ENCODE measurements around the gene E4F1. TPM values are rescaled to one million over a fixed set of nuclear protein-coding genes. Genes with fewer than 3 reads are reported as not detected.
A peak's percentile ranks its signal among the peaks of the same experiment; 100 is the strongest.

E4F1 gene
- total RNA-seq, 6 donors from 2014 or later = 24.9 to 153 (median 32.9) TPM

DNA sequence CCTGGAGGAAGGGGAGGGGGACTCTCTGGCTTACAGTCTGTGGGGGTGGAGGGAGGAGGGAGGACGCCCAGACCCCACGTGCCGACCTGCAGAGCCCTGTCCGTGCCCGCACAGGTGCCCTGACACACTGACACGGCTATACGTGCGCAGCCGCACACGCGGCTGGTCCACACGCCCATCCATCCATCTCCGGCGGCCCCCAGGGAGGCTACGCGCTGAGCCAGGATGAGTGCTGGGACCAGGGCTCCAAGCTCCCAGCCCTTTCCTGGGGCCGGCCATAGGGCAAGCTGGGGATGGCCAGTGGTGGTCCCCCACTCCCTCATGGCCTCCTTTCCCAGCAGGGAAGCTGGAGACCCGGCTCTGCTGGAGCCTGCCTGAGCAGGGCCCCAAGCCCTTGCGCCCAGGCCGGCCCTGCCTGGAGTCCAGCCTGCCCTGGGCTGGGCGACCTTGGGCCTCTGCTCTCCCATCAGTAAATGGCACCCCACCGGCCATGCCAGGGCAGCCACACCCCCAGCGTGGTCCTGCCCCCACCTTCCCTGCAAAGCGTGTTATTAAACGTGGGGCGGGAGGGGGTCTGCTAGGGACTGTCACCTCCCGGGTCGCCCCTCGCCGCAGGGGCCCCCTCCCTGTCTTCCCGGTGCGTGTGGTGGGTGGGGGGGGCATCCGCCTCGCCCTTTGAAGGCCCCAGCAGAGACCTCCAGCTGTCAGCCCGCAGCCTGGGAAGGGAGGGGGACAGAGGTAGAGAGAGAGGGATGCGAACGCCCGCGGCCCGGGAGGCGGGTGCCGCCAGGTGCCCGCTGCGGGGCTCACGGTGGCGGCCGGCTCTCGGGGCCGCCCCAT lies 27.8 kb upstream of the E4F1 start:
- 1 to 5% methylated on average over 13 to 32 of the region's 49 CpGs for WGBS, 2 donors
- Histone ChIP-seq H3K27ac (no peak overlapping the region), H3K4me1 (peaks cover 11 to 20% (median 14%) of the 10 kb centered on the region in 4 donors), H3K9me3 (no peaks in the 10 kb centered on the region), H3K27me3 (peaks cover 0 to 28% (median 21%) of the 10 kb centered on the region in 4 donors), H3K4me3 (peak overlapping the region in 3 of 4 donors; percentile 41 to 51 (median 44)), H3K36me3 (no peaks in the 10 kb centered on the region)
- ATAC-seq (ENCODE audit: low FRiP score in 2 of 2) = no peak
- TF ChIP-seq EP300 (IDR thresholded peaks at IDR 0.05) (no peak), POLR2A (IDR thresholded peaks at IDR 0.05) (no peak), POLR2AphosphoS5 (IDR thresholded peaks at IDR 0.05) (no peak)
- TF ChIP-seq, protein P1, sequence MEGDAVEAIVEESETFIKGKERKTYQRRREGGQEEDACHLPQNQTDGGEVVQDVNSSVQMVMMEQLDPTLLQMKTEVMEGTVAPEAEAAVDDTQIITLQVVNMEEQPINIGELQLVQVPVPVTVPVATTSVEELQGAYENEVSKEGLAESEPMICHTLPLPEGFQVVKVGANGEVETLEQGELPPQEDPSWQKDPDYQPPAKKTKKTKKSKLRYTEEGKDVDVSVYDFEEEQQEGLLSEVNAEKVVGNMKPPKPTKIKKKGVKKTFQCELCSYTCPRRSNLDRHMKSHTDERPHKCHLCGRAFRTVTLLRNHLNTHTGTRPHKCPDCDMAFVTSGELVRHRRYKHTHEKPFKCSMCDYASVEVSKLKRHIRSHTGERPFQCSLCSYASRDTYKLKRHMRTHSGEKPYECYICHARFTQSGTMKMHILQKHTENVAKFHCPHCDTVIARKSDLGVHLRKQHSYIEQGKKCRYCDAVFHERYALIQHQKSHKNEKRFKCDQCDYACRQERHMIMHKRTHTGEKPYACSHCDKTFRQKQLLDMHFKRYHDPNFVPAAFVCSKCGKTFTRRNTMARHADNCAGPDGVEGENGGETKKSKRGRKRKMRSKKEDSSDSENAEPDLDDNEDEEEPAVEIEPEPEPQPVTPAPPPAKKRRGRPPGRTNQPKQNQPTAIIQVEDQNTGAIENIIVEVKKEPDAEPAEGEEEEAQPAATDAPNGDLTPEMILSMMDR (IDR thresholded peaks at IDR 0.05) = no peak
- DNase-seq = peak in 1 of 2 donors; percentile 72

DNA sequence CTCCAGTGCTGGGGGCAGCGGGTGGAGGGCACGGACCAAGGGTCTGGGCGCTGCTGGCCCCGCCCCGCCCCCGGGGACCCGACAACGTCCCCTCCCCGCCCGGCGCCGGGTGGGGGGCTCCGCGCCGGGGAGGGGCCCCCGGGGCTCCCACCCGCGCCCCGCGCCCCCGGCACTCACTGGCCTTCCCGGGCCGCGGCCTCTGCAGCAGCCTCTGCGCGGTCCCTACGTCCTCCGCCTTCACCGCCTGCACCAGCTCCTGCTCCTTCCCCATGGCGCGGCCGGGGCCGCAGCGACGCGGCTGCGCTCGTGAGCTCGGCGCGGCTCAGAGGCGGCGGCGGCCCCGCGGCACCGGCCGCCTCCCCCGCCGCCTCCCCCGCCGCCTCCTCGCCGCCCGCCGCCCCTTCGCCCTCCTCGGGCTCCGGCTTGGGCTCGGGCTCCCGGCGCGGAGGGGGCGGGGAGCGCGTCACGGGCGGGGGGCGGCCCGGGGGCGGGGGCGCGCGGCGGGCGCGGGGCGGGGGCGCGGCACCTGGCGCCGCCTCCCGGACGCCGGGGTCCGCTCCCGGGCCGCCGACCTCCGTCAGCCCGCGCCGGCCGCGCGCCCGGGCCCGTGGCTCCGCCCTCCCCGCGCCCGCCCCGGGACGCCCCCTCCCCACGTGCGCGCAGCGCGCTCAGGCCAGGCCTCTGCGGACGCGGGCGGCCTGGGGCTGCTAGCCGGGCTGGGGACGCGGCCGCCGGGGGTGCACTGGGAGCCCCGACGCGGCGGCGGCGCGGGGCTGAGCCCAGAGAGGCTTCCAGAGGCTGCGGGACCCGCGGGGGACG lies 27.0 kb upstream of the E4F1 start, which contains the start of gene CASKIN1:
TSS of gene CASKIN1 (minus strand) at position 444 of the 819 bp plus-strand sequence. CDS start at position 271, 173 bp downstream.
- ATAC-seq (ENCODE audit: low FRiP score in 2 of 2) (no peak), DNase-seq (peak in 1 of 2 donors; percentile 83)
- peak within 1 kb of the TSS in 3 of 4 donors; percentile 41 to 51 (median 44) for H3K4me3 ChIP-seq
- TF ChIP-seq POLR2A (IDR thresholded peaks at IDR 0.05) = no peak
- no peak for TF ChIP-seq EP300 (IDR thresholded peaks at IDR 0.05)
- TF ChIP-seq, protein P1 (IDR thresholded peaks at IDR 0.05) = no peak
- TF ChIP-seq POLR2AphosphoS5 (IDR thresholded peaks at IDR 0.05) = no peak
- H3K4me1 ChIP-seq = peaks cover 11 to 20% (median 14%) of the 10 kb centered on the region in 4 donors
- 0% methylated on average over 5 of the region's 129 CpGs; no CpG with 5 or more reads in 1 of the 2 donors for WGBS, 2 donors
- no peaks in the 10 kb centered on the region for H3K36me3 ChIP-seq
- peaks cover 0 to 28% (median 21%) of the 10 kb centered on the region in 4 donors for H3K27me3 ChIP-seq
- no peak within 1 kb of the TSS for H3K27ac ChIP-seq
- no peaks in the 10 kb centered on the region for H3K9me3 ChIP-seq

DNA sequence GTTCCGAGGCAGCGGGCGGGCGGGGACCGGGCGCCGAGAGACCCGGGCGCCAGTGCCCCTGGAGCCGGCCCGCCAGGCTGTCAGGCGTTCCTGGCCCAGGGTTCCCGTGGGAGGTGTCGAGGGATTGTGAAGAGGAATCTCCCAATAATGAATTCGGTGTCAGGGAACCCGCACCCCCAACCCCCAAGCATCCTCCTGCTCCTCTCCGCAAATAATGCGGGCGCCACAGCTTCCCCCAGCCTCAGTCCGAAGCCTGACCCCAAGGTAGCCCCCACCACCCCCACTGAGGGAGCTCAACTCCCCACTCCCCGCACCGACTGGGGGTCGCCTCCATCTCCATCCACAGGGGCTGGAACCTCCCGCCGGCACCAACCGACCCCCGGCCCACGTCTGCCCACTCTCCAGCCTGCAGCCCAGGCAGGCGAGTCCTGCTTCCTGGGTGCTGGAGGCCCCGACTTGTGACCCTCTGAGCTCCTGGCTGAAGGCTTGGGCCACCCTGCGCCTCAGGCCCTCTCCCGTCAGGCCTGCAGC lies 26.3 kb upstream of the E4F1 start:
- TF ChIP-seq POLR2A (IDR thresholded peaks at IDR 0.05) = no peak
- peak overlapping the region in 3 of 4 donors; percentile 28 to 41 (median 33) for H3K4me3 ChIP-seq
- H3K27me3 ChIP-seq = peaks cover 0 to 28% (median 21%) of the 10 kb centered on the region in 4 donors
- H3K9me3 ChIP-seq = no peaks in the 10 kb centered on the region
- ATAC-seq (ENCODE audit: low FRiP score in 2 of 2) = no peak
- H3K36me3 ChIP-seq = no peaks in the 10 kb centered on the region
- 28 to 29% methylated on average over 4 to 26 of the region's 32 CpGs for WGBS, 2 donors
- H3K4me1 ChIP-seq = peaks cover 11 to 20% (median 14%) of the 10 kb centered on the region in 4 donors
- H3K27ac ChIP-seq = no peak overlapping the region
- DNase-seq = peak in 1 of 2 donors; percentile 74

DNA sequence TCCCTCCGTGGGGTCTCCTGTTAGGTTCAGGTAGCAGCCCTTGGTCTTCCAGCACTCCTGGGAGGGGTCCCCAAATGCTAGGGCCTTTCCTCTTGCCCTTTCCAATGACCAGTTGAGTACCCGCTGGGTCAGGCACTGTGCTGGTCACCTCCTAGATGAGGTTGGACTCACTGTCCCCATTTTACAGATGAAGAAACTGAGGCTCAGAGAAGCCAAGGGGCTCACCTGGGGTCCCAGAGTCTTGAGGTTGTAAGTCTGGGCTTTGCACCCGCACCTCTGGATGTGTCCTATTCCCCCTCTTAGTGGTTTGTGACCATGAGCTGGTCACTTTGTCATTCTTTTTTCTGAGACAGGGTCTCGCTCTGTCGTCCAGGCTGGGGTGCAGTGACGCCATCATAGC lies 25.6 kb upstream of the E4F1 start:
- H3K9me3 ChIP-seq = no peaks in the 10 kb centered on the region
- TF ChIP-seq POLR2A (IDR thresholded peaks at IDR 0.05) (no peak), EP300 (IDR thresholded peaks at IDR 0.05) (no peak)
- TF ChIP-seq, protein P1 (IDR thresholded peaks at IDR 0.05) = no peak
- 70 to 88% methylated on average over 5 to 6 of the region's 6 CpGs for WGBS, 2 donors
- H3K27ac ChIP-seq = no peak overlapping the region
- peaks cover 0 to 28% (median 21%) of the 10 kb centered on the region in 4 donors for H3K27me3 ChIP-seq
- H3K4me1 ChIP-seq = peaks cover 11 to 20% (median 14%) of the 10 kb centered on the region in 4 donors
- H3K36me3 ChIP-seq = no peaks in the 10 kb centered on the region
- DNase-seq = no peak
- no peak overlapping the region for H3K4me3 ChIP-seq
- ATAC-seq (ENCODE audit: low FRiP score in 2 of 2) = no peak
